Fibroblast of skin of right biceps (primary cell): ENCODE data around the gene KCNG1.

Source experiments
- DNase-seq: peaks from one replicate; pipeline ENCODE4 v3.0.0-alpha.2; 2013

Gene KCNG1

DNA sequence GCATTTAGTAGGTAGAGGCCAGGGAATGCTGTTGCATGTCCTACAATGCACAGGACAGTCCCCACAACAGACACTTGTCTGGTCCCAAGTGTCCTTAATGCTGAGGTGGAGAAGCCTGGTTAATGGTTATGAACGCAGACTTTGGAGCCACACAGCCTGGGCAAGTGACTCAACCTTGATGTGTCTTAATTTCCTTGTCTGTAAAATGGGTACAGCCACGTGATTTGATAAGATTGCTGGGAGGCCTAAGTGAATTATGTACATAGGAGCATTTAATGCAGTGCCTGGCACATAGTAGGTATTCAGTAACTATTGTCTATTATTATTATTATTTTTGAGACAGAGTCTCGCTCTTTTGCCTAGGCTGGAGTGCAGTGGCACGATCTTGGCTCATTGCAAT lies 11.4 kb downstream of the KCNG1 start:
- DNase-seq, result no peak

DNA sequence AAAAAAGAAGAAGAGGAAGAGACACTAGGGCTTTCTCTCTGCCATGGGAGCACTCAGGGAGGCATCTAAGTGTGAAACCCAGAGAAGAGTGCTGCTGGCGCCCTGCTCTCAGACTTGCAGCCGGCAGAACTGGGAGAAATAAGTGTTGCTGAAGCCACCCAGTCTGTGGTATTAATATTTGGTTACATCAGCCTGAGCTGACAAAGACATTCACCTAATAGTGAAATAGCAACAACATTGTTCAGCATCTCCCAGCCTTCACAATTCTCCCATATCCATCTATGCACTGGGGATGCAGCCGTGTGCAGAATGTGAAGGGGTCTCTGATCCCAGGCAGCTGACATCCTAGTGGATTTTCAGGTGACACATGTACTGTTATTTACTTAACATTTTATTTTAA lies 12.0 kb downstream of the KCNG1 start:
- DNase-seq, result no peak

GRCh38 chr20:51010043-51010365 lies 12.9 kb downstream of the KCNG1 start:
- no peak for DNase-seq

- no peak for DNase-seq
These were observed 13.4 kb downstream of the KCNG1 start for GRCh38 chr20:51009303-51010042.

GRCh38 chr20:51008718-51009117 lies 14.2 kb downstream of the KCNG1 start:
- DNase-seq, result no peak

- no peak for DNase-seq
These were observed 17.7 kb downstream of the KCNG1 start for GRCh38 chr20:51005214-51005613.

DNA sequence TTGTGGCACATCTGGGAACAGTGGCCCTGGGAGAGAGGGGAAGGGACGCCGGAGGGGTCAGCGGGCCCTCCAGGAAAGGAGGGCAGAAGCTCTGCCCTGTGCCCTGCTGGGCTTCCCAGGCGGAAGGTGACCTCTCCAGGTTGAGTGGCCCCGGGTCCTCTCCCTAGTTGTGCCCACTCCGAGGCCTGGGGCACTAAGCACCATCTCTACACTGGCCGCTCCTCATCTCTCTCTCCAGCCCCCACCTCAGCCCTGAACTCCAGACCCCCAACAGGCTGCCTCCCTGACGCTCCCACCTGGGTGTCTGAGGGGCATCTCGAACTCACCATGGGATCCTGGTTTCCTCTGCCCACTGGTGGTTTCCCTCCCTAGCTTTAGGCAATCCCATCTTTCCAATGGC lies 18.1 kb downstream of the KCNG1 start:
- DNase-seq, result no peak

- DNase-seq, result no peak
These were observed 18.6 kb downstream of the KCNG1 start for GRCh38 chr20:51004305-51004727.

GRCh38 chr20:51003753-51004152 lies 19.2 kb downstream of the KCNG1 start:
- DNase-seq, result no peak

GRCh38 chr20:51002633-51003032 lies 20.3 kb downstream of the KCNG1 start:
- DNase-seq, result no peak

DNA sequence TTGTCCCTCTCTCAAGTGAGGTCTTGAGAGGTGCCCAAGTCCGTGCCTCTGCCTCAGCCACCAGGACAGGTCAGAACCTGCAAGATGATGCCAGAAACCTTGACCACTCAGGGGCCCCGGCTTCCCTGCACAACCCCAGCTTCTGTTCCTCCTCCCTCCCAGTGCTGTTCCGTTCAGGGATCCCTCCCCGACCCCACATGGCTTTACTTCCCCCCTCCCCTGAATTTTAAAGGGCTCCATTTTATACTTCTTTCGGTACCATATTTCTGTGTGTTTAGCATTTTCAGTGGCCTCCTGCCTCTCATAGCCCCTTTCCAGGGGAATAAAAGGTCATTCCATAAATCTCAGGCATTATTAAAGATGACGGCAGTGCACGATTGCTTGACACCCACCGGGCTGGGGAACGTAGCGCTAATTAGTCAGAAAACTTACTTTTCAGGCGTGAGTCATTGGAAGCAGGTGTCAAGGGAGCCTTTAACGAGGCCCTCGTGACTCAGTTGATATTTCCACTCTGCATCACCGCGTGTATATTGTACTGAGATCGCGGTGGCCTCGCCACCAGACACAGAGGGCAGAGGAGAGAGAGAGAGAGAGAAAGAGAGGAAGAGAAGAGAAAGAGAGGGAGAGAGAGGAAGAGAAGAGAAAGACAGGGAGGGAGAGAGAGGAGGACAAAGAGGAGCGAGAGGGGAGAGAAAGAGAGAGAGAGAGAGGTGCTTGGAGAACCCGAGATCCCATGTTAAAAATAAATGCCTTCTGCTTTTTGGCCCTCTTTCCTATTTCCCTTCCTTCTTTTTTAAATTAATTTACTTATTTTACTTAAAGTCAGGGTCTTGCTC lies 21.3 kb downstream of the KCNG1 start:
- no peak for DNase-seq

GRCh38 chr20:50999355-50999754 lies 23.6 kb downstream of the KCNG1 start:
- no peak for DNase-seq

- DNase-seq, result peak; percentile 47
These were observed 25.7 kb downstream of the KCNG1 start for GRCh38 chr20:50996901-50997865.

GRCh38 chr20:50995506-50995905 lies 27.4 kb downstream of the KCNG1 start:
- DNase-seq, result peak; percentile 29

DNA sequence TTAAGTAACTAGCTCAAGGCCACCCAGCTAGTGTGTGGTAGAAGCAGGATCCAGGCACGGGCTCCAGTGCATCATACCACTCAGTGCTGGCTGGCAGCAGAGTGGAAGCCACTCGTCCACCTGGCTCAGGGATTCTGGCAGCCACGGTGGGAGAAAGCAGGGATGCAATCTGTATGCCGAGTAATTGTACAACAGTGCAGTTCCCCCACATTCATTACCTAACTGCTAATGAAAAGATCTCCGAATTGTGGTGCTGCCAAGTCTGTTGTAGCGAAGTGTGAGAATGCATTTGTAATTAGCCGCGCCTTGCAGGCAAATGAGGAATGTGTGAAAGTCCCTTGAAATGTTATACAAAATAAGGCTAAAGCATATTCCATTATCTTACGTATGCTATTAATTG lies 29.0 kb downstream of the KCNG1 start:
- DNase-seq, result no peak

DNA sequence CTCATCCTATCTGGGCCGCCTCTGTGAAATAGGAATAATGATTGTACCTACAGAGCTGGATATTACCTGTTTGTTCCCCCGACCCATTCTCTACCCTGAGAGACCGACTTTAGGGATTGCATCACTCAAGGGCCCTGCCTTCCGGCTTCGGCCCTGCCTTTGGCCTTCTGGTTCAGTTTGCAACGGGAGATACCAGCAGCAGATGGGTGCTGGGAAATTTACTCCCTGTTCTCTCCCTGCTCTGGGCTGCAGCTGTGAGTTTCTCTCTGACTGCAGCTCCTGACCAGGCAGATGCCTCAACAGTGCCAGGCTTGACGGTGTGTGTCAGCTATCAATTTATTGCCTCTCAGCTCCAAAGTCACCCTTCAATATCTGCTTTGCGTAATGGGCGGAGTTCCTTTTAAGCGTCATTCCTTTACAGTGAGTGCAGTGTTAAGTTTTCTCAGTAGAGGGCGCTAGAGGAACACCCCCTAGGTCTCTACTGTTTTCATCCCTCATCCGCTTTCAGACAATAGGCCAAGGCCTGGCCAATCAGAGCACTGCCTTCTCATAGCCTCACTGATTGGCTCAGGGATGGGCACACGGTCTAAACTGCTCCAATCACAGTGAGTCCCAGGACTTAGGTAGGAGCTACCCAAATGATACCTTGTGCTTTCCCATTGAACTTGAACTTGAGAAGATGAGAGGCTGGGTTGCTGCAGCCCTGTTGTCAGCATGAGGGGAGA lies 30.0 kb downstream of the KCNG1 start:
- DNase-seq, result peak; percentile 85

DNA sequence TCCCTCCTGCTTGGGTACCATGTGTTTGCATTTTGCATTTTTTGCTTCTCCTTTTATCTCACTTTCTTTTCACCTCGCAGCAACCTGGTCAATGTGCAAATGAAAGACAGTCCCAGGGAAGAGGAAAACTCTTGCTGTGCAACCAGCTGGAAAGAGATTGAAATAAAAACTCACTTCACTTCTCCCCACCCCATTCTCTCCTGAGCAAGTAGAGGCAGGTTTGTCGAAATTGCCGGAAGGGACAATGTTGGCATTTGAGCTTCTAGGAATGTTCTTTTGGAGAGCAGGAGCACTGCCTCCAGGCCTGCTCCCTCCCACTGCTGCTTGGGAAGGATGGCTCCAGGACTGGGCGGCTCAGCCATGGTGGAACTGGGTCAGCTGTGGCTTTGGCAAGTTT lies 30.6 kb downstream of the KCNG1 start:
- DNase-seq, result no peak

- DNase-seq, result no peak
These were observed 31.8 kb downstream of the KCNG1 start for GRCh38 chr20:50991076-50991475.

DNA sequence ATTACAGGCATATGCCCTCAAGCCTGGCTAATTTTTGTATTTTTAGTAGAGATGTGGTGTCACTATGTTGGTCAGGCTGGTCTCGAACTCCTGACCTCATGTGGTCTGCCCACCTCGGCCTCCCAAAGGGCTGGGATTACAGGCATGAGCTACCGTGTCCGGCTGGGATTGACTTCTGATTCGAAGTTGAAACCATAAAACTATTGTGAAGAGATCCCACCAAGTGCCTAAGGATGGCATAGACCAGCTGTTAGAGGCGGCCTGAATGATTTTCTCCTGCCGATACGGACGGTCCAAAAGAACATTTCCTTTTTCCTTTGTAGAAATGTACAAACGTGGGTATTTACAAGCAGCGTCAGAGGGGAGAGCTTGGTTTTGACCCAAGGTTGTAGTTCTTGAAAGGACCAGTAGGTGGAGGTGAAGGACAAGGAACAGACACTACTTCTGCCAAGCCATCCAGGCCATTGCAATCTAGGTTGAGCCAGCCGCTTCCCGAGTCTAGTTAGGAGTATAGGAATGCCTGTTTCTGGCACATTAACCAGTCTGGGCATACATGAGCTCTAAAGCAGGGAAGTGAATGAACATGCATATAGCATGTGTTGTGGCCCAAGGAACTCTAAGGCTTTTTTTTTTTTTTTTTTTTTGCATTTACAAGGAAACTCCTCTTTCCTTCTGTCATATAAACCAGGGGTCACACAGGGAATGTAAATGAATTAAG lies 35.3 kb downstream of the KCNG1 start:
- DNase-seq, result peak; percentile 85

DNA sequence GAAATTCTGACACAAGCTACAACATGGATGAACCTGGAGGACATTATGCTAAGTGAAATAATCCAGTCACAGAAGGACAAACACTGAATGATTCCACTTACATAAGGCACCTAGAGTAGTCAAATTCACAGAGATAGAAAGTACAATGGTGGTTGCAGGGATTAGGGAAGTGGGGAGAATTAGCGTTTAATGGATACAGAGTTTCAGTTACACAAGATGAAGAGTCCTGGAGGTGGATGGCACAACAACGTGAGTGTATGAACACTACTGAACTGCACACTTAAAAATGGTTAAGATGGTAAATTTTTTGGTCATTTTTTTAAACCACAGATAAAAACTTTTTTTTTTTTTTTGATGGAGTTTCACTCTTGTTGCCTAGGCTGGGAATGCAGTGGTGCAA lies 39.6 kb downstream of the KCNG1 start:
- no peak for DNase-seq

DNA sequence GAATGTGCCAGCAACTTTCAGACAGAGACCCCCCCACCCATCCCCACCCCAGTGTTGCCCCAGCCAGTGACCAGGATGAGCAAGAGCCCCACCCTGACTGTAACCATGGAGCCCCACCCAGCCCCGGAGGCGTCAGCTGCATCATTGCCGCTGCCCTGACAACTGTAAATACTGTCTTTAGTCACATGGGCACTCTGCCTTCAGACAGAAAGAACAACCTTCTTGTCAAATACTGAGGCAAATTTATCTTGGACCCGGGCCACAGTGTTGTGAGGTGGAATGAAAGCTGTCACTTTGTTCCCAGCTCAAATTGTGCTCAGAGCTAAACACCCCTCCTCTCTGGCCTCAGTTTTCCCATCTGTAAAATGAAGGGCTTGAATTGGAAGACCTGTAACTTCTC lies 40.5 kb downstream of the KCNG1 start:
- peak; percentile 46 for DNase-seq

DNA sequence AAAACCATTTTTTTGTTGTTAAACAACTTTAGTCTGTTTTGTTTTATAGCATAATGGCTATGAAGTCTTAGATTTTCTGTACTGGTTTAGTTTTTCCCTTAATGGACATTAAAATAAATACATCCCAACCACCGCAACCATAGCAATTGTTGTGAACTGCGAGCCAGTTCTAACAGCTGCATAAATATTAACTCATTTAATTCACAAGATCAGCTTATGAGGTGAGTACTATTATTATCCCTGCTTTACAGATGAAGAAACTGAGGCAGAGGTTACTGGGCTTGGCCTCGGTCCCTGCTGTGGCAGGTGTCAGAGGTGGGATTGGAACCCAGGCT lies 41.2 kb downstream of the KCNG1 start:
- no peak for DNase-seq
